ENCODE measurements around the gene KRT10. TPM values are rescaled to one million over a fixed set of nuclear protein-coding genes. Genes with fewer than 3 reads are reported as not detected.

KRT10 gene
- total and polyA plus RNA-seq, 2 experiments from 2014 or later: 9.6 to 123 TPM

GRCh38 chr17:40849723-40850122 lies 27.3 kb upstream of the KRT10 start:
- Mint-ChIP-seq H3K36me3 (ENCODE audit: low read depth) (no peaks in the 10 kb centered on the region), H3K27ac (no peak overlapping the region), H3K27me3 (ENCODE audit: insufficient read depth, low read depth, poor library complexity) (peaks cover 2% of the 10 kb centered on the region), H3K4me1 (peaks cover 18% of the 10 kb centered on the region), H3K9me3 (no peaks in the 10 kb centered on the region), H3K4me3 (no peak overlapping the region)
- Histone ChIP-seq H3K36me3 (ENCODE audit: insufficient read depth) (no peaks in the 10 kb centered on the region), H3K9me2 (ENCODE audit: insufficient read depth) (no peaks in the 10 kb centered on the region), H2AFZ (no peak overlapping the region), H3K4me2 (no peak overlapping the region), H3K79me2 (replicated peaks; ENCODE audit: insufficient read depth) (no peaks in the 10 kb centered on the region), H3F3A (replicated peaks; ENCODE audit: low read depth) (no peaks in the 10 kb centered on the region; the same call in 1 of the 2 replicates), H3K4me1 (ENCODE audit: insufficient read depth) (peaks cover 8% of the 10 kb centered on the region), H3K27me3 (ENCODE audit: insufficient read depth) (peaks cover 4% of the 10 kb centered on the region; the same call in 1 of the 2 replicates), H3K4me3 (no peak overlapping the region), H4K20me1 (replicated peaks; ENCODE audit: insufficient read depth) (no peaks in the 10 kb centered on the region), H3K27ac (ENCODE audit: low read depth) (no peak overlapping the region)
- ATAC-seq (no peak), DNase-seq (ENCODE audit: low spot score) (no peak)
- TF ChIP-seq ZNF331 (CRISPR knock-in tag; IDR thresholded peaks at IDR 0.05; ENCODE audit: low read depth) (no peak), CREB1 (CRISPR knock-in tag; IDR thresholded peaks at IDR 0.05; ENCODE audit: low read depth) (no peak), CTCF (conservative IDR thresholded peaks at IDR 0.05; ENCODE audit: low read depth in 2 of 2) (no peak)

- Histone ChIP-seq H3K4me3 (no peak overlapping the region), H2AFZ (no peak overlapping the region), H3K4me1 (ENCODE audit: insufficient read depth) (peaks cover 4% of the 10 kb centered on the region), H3K27ac (ENCODE audit: low read depth) (no peak overlapping the region), H3K9me2 (ENCODE audit: insufficient read depth) (no peaks in the 10 kb centered on the region), H3K36me3 (ENCODE audit: insufficient read depth) (no peaks in the 10 kb centered on the region), H3K27me3 (ENCODE audit: insufficient read depth) (peaks cover 4% of the 10 kb centered on the region; the same call in 1 of the 2 replicates), H4K20me1 (replicated peaks; ENCODE audit: insufficient read depth) (no peaks in the 10 kb centered on the region), H3K4me2 (no peak overlapping the region), H3K79me2 (replicated peaks; ENCODE audit: insufficient read depth) (no peaks in the 10 kb centered on the region), H3F3A (replicated peaks; ENCODE audit: low read depth) (no peaks in the 10 kb centered on the region; the same call in 1 of the 2 replicates)
- Mint-ChIP-seq H3K27me3 (ENCODE audit: insufficient read depth, low read depth, poor library complexity) (peaks cover 2% of the 10 kb centered on the region), H3K36me3 (ENCODE audit: low read depth) (no peaks in the 10 kb centered on the region), H3K27ac (no peak overlapping the region), H3K4me3 (no peak overlapping the region), H3K4me1 (peaks cover 13% of the 10 kb centered on the region), H3K9me3 (no peaks in the 10 kb centered on the region)
- ATAC-seq (no peak), DNase-seq (ENCODE audit: low spot score) (no peak)
- TF ChIP-seq JUNB (IDR thresholded peaks at IDR 0.05; ENCODE audit: unreplicated experiment): no peak
- TF ChIP-seq NANOG (IDR thresholded peaks at IDR 0.05; ENCODE audit: borderline replicate concordance): no peak
- TF ChIP-seq CTCF (conservative IDR thresholded peaks at IDR 0.05; ENCODE audit: low read depth in 2 of 2): no peak
- no peak for TF ChIP-seq POLR2AphosphoS5 (IDR thresholded peaks at IDR 0.05; ENCODE audit: low read depth)
- no peak for TF ChIP-seq ZNF331 (CRISPR knock-in tag; IDR thresholded peaks at IDR 0.05; ENCODE audit: low read depth)
- no peak for TF ChIP-seq EZH2phosphoT487 (IDR thresholded peaks at IDR 0.05; ENCODE audit: unreplicated experiment)
- no peak for TF ChIP-seq ETS1 (IDR thresholded peaks at IDR 0.05)
- TF ChIP-seq ZNF462 (CRISPR knock-in tag; IDR thresholded peaks at IDR 0.05): no peak
- TF ChIP-seq CREB1 (CRISPR knock-in tag; IDR thresholded peaks at IDR 0.05; ENCODE audit: low read depth): no peak
Measured at GRCh38 chr17:40848583-40849235, 26.3 kb upstream of the KRT10 start.
